ENCODE results near the gene TSPAN10. TPM values are rescaled to one million over a fixed set of nuclear protein-coding genes. Genes with fewer than 3 reads are reported as not detected.

Gene TSPAN10
- total RNA-seq (2016; rRNA removed; fragmentation: Illumina TruSeq; extraction: Trizol) (0.27 and 0.75 TPM in 2 replicates), polyA plus RNA-seq (2011; rRNA removed) (0.54 and 0.67 TPM in 2 replicates), polyA minus RNA-seq (2011; rRNA and poly(A)+ RNA removed; ENCODE audit: low replicate concordance) (2.7 and 2.8 TPM in 2 replicates), Bru-seq, nascent RNA (percentile 28 among the genes with signal in this experiment), BruChase-seq, experiment 1, labeled RNA remaining after a 6-hour chase (percentile 27 among the genes with signal in this experiment), BruChase-seq, experiment 2, labeled RNA remaining after a 2-hour chase (percentile 21 among the genes with signal in this experiment)
- not detected in 2 replicates for total RNA-seq (2016; cell fraction: cytosol; rRNA removed; fragmentation: Illumina TruSeq; extraction: Trizol; ENCODE audit: low read depth)
- total RNA-seq (2016; cell fraction: insoluble cytoplasmic fraction; rRNA removed; fragmentation: Illumina TruSeq; extraction: Trizol): 0.22 and 0.71 TPM in 2 replicates
- 0.21 and 0.25 TPM in 2 replicates for total RNA-seq (2016; cell fraction: membrane; rRNA removed; fragmentation: Illumina TruSeq; extraction: Trizol)
- total RNA-seq (2016; cell fraction: nucleus; rRNA removed; fragmentation: Illumina TruSeq; extraction: Trizol): 0.53 and 0.78 TPM in 2 replicates
- polyA plus RNA-seq (2011; cell fraction: cytosol; rRNA removed): 0.23 and 0.59 TPM in 2 replicates
- polyA plus RNA-seq (2011; cell fraction: nucleus; rRNA removed): 1.3 and 1.4 TPM in 2 replicates
- polyA plus RNA-seq (2012): 0.69 and 0.90 TPM in 2 replicates
- 0.12 and 0.31 TPM in 2 replicates for polyA plus RNA-seq (2016; cell fraction: cytosol; fragmentation: Illumina TruSeq; extraction: Trizol; ENCODE audit: low read depth)
- polyA plus RNA-seq (2016; cell fraction: insoluble cytoplasmic fraction; fragmentation: Illumina TruSeq; extraction: Trizol; ENCODE audit: low read depth): 0.32 and 0.46 TPM in 2 replicates
- polyA plus RNA-seq (2016; cell fraction: membrane; fragmentation: Illumina TruSeq; extraction: Trizol; ENCODE audit: low read depth): 0.22 and 0.23 TPM in 2 replicates
- 0.91 and 1.2 TPM in 2 replicates for polyA plus RNA-seq (2016; cell fraction: nucleus; fragmentation: Illumina TruSeq; extraction: Trizol; ENCODE audit: insufficient read depth, low read depth)
- 0.49 and 0.62 TPM in 2 replicates for polyA minus RNA-seq (2011; cell fraction: cytosol; rRNA and poly(A)+ RNA removed)
- polyA minus RNA-seq (2011; cell fraction: nucleus; rRNA and poly(A)+ RNA removed): 0.87 and 1.5 TPM in 2 replicates
- long read RNA-seq, experiment 1, partial matches to known transcripts: 1 of 1 reads
- long read RNA-seq, experiment 1, other reads (novel, unspliced or antisense): 0 of 1 reads
- long read RNA-seq, experiment 2, partial matches to known transcripts: 0 of 2 reads
- long read RNA-seq, experiment 2, other reads (novel, unspliced or antisense): 1 of 2 reads

DNA sequence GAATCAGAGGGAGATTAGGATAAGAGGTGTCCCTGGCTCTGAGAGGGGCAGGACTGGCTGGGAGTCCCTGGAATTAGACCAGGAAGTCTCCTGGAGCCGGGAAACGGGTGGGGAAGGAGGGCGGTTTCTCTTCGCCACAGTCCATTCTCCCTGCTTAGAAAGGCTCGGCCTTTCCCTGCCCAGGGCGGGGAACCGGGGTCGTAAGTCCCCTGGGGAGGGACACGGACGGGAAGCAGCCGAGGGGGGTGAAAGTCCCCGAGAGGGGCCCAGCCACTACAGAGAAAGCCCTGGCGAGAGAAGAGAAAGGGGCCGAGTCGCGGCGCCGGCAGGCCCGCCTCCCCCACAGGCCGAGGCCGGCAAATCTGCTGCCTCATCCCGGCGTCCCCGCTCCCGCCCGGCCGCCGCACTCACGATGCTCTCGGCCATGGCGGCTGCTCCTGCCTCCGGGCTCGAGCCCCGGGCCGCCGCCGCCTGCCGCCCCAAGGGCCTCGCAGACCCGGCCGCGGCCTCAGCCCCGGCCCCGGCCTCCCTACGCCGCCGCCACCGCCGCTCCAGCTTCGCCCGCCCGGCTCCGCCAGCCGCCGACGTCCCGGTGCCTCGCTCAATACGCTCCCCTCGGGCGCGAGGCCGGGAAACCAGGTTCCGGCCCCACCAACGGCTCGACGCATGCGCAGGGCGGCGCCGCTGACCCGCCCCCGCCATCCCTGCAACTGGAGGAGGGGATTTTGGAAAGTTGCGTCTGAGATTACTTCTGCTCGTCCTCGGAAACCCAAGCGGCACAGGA lies at the start of gene TSPAN10, which contains the start of gene NPLOC4:
Gene TSPAN10, plus strand, starts transcription at position 692 of the 784 bp plus-strand sequence. CDS start 5,217 bp downstream, outside the sequence.
Gene NPLOC4, minus strand, starts transcription at position 608 of the 784 bp plus-strand sequence. Its CDS starts 182 bp downstream, at position 426.
- FAIRE-seq (no peak), ATAC-seq (peak; percentile 83), DNase-seq (ENCODE audit: low spot score) (peak; percentile 71)
- H3K4me2 ChIP-seq (ENCODE audit: low read depth, low read length): peak within 1 kb of the TSS; percentile 95
- peak within 1 kb of the TSS; percentile 91 for H2AFZ ChIP-seq (ENCODE audit: low read length)
- H3K9me3 ChIP-seq (ENCODE audit: low read length): no peaks in the 10 kb centered on the region
- intact Hi-C loops (cut with micrococcal nuclease; ENCODE audit: unreplicated experiment) (loop anchor here (2.0 kb wide), 1 partner anchor 30 kb away; the partner anchor contains the start of genes CCDC137 and OXLD1), in situ Hi-C loops (cut with HindIII; ENCODE audit: extremely low pct_ligation_motif_present, low pct_unique_long_range_greater_than_20kb) (no loop called here)
- peaks cover 19% of the 10 kb centered on the region for H4K20me1 ChIP-seq (ENCODE audit: insufficient read depth, low read length)
- peaks cover 36% of the 10 kb centered on the region for H3K4me1 ChIP-seq (ENCODE audit: insufficient read depth, low read length)
- BruUV-seq (replicated peaks): no TSS peak
- peak within 1 kb of the TSS; percentile 87 for H3K27ac ChIP-seq (ENCODE audit: extremely low read length, insufficient read depth, low read length)
- peaks cover 38% of the 10 kb centered on the region for H3K79me2 ChIP-seq (ENCODE audit: insufficient read depth, low read length)
- peak within 1 kb of the TSS; percentile 73 to 89 (median 80) for H3K4me3 ChIP-seq (replicated peaks in 1 of 3; ENCODE audit: insufficient read depth in 1 of 3, low read depth in 2 of 3, low read length in 3 of 3)
- peak within 1 kb of the TSS; percentile 92 for H3K9ac ChIP-seq (ENCODE audit: insufficient read depth, low read depth, low read length)
- no peaks in the 10 kb centered on the region; a peak in 1 of 5 replicates for H3K27me3 ChIP-seq (ENCODE audit: control insufficient read depth in 1 of 2, insufficient read depth in 2 of 2, low read length in 2 of 2)
- WGBS (ENCODE audit: low lambda C conversion rate): 1% methylated on average over 56 of the region's 77 CpGs
- peaks cover 0 to under 1% of the 10 kb centered on the region in 2 experiments; a peak in 1 of 5 replicates for H3K36me3 ChIP-seq (replicated peaks in 1 of 2; ENCODE audit: control insufficient read depth in 1 of 2, insufficient read depth in 2 of 2, low read length in 2 of 2)
- POLR2A ChIA-PET: interaction anchor here (0.7 to 2.3 kb wide), 11 partner anchors 11 to 77 kb away, joined by 3 to 15 read pairs (median 5); partner anchors contain the start of genes ARL16, CCDC137, HGS and MRPL12
- CTCF ChIA-PET (ENCODE audit: low intra/inter-chr PET ratio, low total read pairs): no interaction called here
- peak; percentile 82 for TF ChIP-seq SP5 (CRISPR knock-in tag; IDR thresholded peaks at IDR 0.05; ENCODE audit: borderline replicate concordance, low read depth)
- TF ChIP-seq BCLAF1 (IDR thresholded peaks at IDR 0.05): no peak
- no peak for TF ChIP-seq CEBPZ (IDR thresholded peaks at IDR 0.05; ENCODE audit: low read length)
- TF ChIP-seq, protein P1, sequence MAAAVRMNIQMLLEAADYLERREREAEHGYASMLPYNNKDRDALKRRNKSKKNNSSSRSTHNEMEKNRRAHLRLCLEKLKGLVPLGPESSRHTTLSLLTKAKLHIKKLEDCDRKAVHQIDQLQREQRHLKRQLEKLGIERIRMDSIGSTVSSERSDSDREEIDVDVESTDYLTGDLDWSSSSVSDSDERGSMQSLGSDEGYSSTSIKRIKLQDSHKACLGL (CRISPR knock-in tag; IDR thresholded peaks at IDR 0.05): peak; percentile 66
- peak; percentile 91 for TF ChIP-seq TFDP1 (CRISPR knock-in tag; IDR thresholded peaks at IDR 0.05; ENCODE audit: borderline replicate concordance)
- peak; percentile 77 for TF ChIP-seq ZNF766 (CRISPR knock-in tag; IDR thresholded peaks at IDR 0.05; ENCODE audit: borderline replicate concordance)
- TF ChIP-seq ZNF563 (CRISPR knock-in tag; IDR thresholded peaks at IDR 0.05): peak; percentile 81
- TF ChIP-seq ZNF879 (CRISPR knock-in tag; IDR thresholded peaks at IDR 0.05): no peak
- peak; percentile 82 for TF ChIP-seq DR1 (CRISPR knock-in tag; IDR thresholded peaks at IDR 0.05)

All from HepG2 (cell line).